LNCAP (cell line): ENCODE results near the gene FADD.

ENCODE experiments used
- TF ChIP-seq, protein P1 (sequence below): fragments of 450-650 bp; IDR thresholded peaks from 2 replicates; pipeline ENCODE4 v1.5.1; 2017; ENCODE audit warnings: mild to moderate bottlenecking

Gene FADD

DNA sequence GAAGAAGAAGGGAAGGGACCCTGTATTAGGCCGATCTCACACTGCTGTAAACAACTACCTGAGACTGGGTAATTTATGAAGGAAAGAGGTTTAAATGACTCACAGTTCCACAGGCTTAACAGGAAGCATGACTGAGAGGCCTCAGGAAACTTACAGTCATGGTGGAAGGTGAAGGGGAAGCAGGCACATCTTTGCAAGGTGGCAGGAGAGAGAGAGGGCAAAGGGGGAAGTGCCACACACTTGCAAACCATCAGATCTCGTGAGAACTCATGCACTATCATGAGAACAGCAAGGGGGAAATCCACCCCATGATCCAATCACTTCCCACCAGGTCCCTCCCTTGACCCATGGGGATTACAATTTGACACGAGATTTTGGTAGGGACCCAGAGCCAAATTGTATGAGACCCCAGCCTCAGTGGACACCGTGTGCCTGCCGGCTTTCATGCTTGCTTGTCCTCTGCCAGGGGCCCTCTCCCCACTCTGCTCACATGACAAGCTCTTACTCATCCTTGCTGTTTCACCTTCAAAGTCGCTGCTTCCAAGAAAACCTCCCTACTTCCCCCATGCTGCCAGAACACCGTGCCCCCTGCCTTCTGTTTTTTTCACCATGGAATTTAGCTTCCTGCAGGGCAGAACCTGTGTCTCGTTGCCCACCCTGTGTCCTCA is 44.1 kb downstream of the FADD start:
- TF ChIP-seq, protein P1, sequence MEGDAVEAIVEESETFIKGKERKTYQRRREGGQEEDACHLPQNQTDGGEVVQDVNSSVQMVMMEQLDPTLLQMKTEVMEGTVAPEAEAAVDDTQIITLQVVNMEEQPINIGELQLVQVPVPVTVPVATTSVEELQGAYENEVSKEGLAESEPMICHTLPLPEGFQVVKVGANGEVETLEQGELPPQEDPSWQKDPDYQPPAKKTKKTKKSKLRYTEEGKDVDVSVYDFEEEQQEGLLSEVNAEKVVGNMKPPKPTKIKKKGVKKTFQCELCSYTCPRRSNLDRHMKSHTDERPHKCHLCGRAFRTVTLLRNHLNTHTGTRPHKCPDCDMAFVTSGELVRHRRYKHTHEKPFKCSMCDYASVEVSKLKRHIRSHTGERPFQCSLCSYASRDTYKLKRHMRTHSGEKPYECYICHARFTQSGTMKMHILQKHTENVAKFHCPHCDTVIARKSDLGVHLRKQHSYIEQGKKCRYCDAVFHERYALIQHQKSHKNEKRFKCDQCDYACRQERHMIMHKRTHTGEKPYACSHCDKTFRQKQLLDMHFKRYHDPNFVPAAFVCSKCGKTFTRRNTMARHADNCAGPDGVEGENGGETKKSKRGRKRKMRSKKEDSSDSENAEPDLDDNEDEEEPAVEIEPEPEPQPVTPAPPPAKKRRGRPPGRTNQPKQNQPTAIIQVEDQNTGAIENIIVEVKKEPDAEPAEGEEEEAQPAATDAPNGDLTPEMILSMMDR: no peak

DNA sequence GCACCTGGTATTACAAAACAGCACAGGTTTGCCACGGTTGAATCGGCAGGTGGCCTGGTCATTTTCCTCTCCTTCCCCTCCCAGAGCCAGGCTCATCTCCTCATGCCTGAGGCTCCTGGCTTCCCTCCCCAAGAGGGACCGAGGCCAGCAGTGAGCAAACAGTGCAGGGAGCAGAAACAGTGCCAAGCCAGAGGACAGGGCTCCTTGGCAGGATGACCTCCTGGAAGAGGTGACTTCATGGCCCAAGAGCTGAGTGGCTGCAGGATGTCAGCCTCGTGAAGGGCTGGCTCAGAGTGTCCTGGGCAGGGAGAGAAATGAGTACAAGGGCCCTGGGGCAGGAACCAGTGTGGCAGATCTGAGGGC is 44.6 kb downstream of the FADD start:
- TF ChIP-seq, protein P1: no peak

DNA sequence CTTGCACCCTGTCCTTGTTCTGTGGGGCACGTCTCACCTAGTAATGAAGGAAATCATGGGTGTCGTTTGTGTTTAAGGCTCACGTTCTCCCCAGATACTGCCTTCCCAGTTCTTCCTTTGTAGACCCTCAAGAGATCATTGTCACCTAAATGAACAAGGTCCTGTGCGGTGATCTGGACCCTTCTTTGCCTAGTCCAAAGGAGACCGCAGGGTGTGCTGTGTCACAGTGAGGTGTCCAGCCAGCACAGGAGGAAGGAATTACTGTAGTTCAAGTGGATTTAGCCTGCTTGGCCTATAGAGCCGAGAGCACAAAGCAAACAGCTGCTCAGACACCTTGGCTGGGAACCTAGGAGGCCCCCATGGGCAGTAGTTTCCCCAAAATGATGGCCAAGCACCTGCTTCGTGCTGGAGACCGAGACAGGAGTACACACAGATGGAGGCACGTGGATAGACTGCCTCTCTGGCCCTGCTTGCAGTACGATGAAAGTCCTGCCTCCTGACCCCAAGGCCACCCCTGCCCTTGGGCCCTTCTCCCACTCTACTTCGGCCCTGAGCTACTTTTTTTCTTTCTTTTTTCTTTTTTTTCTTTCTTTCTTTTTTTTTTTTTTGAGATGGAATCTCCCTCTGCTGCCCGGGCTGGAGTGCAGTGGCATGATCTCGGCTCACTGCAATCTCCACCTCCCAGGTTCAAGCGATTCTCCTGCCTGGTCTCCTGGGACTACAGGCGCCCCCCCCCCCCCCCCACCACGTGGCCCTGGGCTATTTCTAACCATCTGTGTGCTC is 48.0 kb downstream of the FADD start:
- TF ChIP-seq, protein P1: no peak

DNA sequence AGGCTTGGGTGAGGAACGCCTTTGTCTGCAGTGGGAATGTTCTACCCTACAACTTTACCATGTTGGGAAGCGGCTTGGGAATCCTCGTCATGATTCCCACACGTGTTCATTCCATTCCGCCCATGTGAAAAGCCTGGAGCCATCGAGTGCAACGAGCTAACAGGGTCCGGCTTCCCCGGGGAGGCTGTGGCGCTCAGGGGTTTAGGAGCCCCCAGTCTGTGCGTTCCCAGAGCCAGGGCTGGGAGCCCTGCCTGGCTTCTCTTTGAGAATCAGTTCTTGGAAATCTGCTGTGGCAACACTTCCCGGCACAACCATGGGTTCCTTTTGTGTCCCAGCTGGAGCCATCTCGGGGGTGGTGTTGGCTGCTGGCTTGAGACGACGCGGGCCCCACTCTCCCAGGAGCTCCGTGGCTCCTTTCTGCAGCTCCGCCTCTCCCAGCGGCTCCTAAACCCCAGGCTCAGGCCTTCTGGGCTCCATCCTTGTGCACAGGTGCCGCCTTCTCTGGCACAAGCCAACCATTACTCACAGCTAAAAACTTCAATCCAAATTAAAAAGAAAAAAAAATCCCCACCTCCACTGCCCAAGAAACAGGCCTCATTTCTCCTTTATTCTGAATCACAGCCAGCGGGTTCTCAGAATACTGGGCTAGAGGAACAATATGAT is 48.7 kb downstream of the FADD start:
- TF ChIP-seq, protein P1: no peak

DNA sequence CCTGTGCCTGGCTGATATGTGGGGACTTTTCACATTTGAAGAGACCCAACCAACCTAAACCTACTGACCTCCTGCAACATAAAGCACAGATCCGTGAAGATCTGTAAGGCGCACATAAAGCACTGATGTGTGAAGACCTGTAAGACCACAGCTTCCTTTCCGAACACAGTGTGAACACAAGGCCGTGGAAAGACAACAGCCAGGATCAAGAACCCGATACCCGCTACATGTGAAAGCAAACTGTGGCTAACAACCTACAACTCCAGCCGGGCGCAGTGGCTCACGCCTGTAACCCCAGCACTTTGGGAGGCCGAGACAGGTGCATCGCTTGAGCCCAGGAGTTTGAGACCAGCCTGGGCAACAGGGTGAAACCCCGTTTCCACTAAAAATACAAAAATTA is 49.7 kb downstream of the FADD start:
- TF ChIP-seq, protein P1: no peak

DNA sequence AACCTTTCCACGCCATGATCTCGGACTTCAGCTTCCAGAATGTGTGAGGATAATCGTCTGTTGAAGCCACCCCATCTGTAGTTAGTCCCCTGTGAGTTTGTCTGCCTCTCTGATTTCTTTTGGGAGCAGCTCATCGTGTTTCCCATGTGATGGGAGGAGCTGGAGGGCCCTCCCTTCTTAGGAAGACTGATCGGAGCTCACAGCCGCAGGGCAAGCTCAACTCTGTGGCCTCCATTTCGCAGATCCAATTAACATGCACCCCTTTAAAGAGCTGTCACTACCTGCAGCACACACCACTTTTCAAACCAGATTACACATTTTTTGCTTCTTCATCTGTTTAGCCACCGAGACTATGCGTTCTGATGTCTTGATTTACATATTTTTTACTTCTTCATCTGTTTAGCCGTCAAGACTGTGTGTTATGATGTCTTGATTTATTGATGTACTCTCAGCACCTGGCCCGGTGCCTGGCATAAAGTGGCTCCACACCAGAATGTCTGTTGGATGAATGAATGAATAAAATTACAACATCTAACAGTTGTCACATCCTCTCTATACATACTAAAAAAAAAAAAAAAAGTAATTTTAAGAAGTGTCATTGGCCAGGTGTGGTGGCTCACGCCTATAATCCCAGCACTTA is 52.5 kb downstream of the FADD start:
- TF ChIP-seq, protein P1: no peak
